NB4 (cell line): ENCODE results near the gene SEC23A.

Source experiments
- CTCF ChIP-seq: IDR thresholded peaks from one replicate; pipeline ENCODE4 v1.5.1; 2012; ENCODE audit warnings: low read depth, low read length
- MAX ChIP-seq: IDR thresholded peaks from 2 replicates; pipeline ENCODE4 v1.6.1; 2011; ENCODE audit warnings: low read depth, low read length
- MYC ChIP-seq: IDR thresholded peaks from 2 replicates; pipeline ENCODE4 v1.6.1; 2011; ENCODE audit warnings: low read depth, low read length
- POLR2A ChIP-seq: IDR thresholded peaks from 2 replicates; pipeline ENCODE4 v1.6.1; 2011; ENCODE audit warnings: mild to moderate bottlenecking; ENCODE audit not compliant: insufficient read length; ENCODE audit errors: extremely low read depth

- TF ChIP-seq CTCF (no peak), POLR2A (no peak), MYC (no peak), MAX (no peak)
Observed at GRCh38 chr14:39087493-39087892, 15.5 kb downstream of the SEC23A start.
